ENCODE data around the gene EMD.
A peak's percentile ranks its signal among the peaks of the same experiment; 100 is the strongest.

EMD gene

GRCh38 chrX:154426916-154427770 is 48.0 kb downstream of the EMD start:
- DNase-seq, result no peak

DNA sequence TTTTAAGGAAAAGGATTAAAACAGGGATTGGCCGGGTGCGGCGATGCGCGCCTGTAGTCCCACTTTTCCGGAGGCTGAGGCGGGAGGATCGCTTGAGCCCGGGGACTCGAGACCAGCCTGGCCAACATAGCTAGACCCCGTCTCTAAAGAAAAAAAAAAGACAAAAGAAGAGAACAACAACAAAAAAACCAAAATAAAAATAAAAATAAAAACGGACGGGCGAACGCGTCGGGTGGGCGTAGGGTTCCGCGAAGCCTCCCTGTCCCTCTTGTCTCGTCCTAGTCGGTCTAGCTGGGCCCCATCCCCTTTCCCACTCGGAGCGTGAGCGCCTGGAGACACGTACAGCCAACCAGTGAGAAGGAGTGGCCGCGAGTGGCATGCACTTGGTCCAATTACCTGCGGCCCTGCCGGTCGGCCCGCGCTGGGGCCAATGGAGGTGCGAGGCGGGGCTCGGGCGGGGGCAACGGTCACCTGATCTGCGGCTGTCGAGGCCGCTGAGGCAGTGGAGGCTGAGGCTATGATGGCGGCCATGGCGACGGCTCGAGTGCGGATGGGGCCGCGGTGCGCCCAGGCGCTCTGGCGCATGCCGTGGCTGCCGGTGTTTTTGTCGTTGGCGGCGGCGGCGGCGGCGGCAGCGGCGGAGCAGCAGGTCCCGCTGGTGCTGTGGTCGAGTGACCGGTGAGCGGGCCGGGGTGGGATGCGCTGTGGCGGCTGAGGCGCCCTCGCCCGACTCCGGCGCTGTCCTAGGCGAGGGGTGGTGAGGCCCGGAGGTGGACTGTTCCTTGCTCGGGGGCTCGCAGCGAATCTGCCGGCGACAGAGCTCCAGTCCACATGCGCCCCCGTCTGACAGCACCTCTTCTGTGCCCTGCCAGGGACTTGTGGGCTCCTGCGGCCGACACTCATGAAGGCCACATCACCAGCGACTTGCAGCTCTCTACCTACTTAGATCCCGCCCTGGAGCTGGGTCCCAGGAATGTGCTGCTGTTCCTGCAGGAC is 49.4 kb downstream of the EMD start, which contains the start of gene ATP6AP1:
ATP6AP1 (plus strand) TSS at position 502 of the 996 bp plus-strand sequence; CDS start at position 518, 16 bp downstream.
- peak; percentile 82 for DNase-seq

- no peak for DNase-seq
Measured at GRCh38 chrX:154429711-154430110, 50.6 kb downstream of the EMD start.

DNA sequence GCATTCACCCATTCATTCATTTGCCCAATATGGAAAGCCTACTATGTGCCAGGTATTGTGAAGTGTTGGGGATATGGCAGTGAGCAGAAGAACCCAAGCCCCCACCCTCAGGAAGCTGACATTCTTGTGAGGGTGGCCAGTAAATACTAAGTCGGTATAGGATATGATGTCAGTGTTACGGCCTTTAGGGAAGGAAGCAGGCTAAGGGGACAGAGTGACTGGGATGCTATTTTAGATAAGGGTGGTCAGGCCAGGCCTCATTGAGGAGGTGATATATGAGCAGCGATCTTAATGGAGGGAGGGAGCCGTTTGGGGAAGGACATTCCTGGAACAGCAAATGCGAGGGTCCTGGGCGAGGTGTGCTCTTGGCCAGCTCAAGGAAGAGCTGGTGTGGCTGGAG is 51.4 kb downstream of the EMD start:
- no peak for DNase-seq

DNA sequence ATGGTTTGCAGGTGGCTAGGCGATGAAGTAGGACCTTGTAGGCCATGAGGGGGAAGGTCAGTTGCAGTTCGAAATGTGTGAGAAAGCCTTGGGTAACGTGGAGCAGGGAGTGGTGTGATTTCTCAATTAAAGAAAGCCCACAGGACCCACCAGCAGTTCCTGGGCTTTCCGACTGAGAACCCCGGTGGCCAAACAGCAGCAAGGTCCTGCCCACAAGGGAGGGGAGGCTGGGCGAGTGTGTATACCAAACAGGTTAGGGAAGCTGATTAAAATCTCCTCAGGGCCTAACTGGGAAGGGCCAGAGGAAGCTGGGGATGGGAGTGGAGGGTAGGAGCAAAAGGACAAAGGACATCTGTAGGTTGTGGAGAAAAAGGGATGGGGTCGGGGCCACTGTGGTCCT is 51.8 kb downstream of the EMD start:
- DNase-seq, result no peak
